Stimulated activated CD4-positive, alpha-beta T cell treated with anti-CD3 and anti-CD28 coated beads, Interleukin-4, amount 100 ng/mL, for 24 hours (primary cell): Measurements from ENCODE around the gene ARMC9.
"Not testable (repeated sequence)": the region's sequence is repeated elsewhere in the genome, so short reads cannot be mapped to it uniquely, and the experiment has no call there.

Source experiments
- DNase-seq: peaks from one replicate; pipeline ENCODE4 v3.0.0-alpha.2; 2020

ARMC9 gene

GRCh38 chr2:231290321-231291015 is 92.0 kb downstream of the ARMC9 start:
- DNase-seq = no peak

- DNase-seq = no peak
Observed at GRCh38 chr2:231292472-231293134, 94.2 kb downstream of the ARMC9 start.

- no peak for DNase-seq
Observed at GRCh38 chr2:231293163-231293562, 94.7 kb downstream of the ARMC9 start.

GRCh38 chr2:231294116-231294515 is 95.7 kb downstream of the ARMC9 start:
- DNase-seq = no peak

- DNase-seq = no peak
Observed at GRCh38 chr2:231294571-231295362, 96.3 kb downstream of the ARMC9 start.

- no peak for DNase-seq
Observed at GRCh38 chr2:231295363-231295655, 96.9 kb downstream of the ARMC9 start.

- DNase-seq = no peak
Observed at GRCh38 chr2:231296401-231296974, 98.1 kb downstream of the ARMC9 start.

GRCh38 chr2:231297108-231297908 is 98.9 kb downstream of the ARMC9 start:
- peak; percentile 7 for DNase-seq

- DNase-seq = no peak
Observed at GRCh38 chr2:231298091-231298490, 99.7 kb downstream of the ARMC9 start.

- no peak for DNase-seq
Observed at GRCh38 chr2:231299267-231299666, 100.8 kb downstream of the ARMC9 start.

GRCh38 chr2:231300020-231300721 is 101.7 kb downstream of the ARMC9 start:
- DNase-seq = no peak

- no peak for DNase-seq
Observed at GRCh38 chr2:231300722-231301076, 102.3 kb downstream of the ARMC9 start.

GRCh38 chr2:231304259-231304658 is 105.8 kb downstream of the ARMC9 start:
- not testable (repeated sequence) for DNase-seq

- no peak for DNase-seq
Observed at GRCh38 chr2:231305221-231305620, 106.8 kb downstream of the ARMC9 start.

- no peak for DNase-seq
Observed at GRCh38 chr2:231306791-231307393, 108.5 kb downstream of the ARMC9 start.

GRCh38 chr2:231308219-231308618 is 109.8 kb downstream of the ARMC9 start:
- DNase-seq = no peak

- DNase-seq = no peak
Observed at GRCh38 chr2:231308631-231309428, 110.4 kb downstream of the ARMC9 start.

- no peak for DNase-seq
Observed at GRCh38 chr2:231312066-231312465, 113.6 kb downstream of the ARMC9 start.

- no peak for DNase-seq
Observed at GRCh38 chr2:231315896-231316295, 117.5 kb downstream of the ARMC9 start.

- no peak for DNase-seq
Observed at GRCh38 chr2:231317579-231317978, 119.1 kb downstream of the ARMC9 start.

- no peak for DNase-seq
Observed at GRCh38 chr2:231318436-231318835, 120.0 kb downstream of the ARMC9 start.
